ENCODE measurements around the gene MLF1. TPM values are rescaled to one million over a fixed set of nuclear protein-coding genes. Genes with fewer than 3 reads are reported as not detected.

MLF1 gene
- total RNA-seq, 1 experiment from 2014 or later = not detected

DNA sequence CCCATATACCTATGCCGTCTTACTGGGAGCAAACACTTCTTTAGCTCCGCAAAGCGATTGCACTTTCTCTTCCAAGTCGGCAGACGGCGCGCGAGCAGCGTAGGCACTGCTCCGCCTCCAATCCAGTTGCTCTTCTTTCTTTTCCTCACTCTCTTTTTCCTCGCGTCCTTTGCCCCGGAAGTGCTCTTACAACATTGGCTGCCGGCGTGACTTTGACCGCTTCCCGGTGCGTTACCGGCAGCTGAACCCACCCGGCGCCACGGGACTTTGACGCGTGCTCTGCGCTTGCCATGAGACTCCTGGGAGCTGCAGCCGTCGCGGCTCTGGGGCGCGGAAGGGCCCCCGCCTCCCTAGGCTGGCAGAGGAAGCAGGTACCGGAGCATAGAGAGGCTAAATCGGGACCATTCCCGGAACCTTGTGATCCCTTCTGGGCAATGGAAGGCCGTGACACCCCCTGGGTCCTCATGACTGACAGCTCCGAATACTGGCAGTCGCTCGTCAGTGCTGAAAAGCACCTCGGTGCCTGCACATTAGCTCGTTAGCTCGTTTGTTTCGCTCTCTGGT lies 73.4 kb downstream of the MLF1 start, which contains the start of gene GFM1:
Gene GFM1, plus strand, starts transcription at position 183 of the 564 bp plus-strand sequence. Its CDS starts 108 bp downstream, at position 291.
- Mint-ChIP-seq H3K9me3 (ENCODE audit: unreplicated experiment) (no peaks in the 10 kb centered on the region), H3K36me3 (ENCODE audit: insufficient read depth, unreplicated experiment) (peaks cover 20% of the 10 kb centered on the region), H3K27ac (ENCODE audit: unreplicated experiment) (peak within 1 kb of the TSS; percentile 91), H3K4me3 (ENCODE audit: unreplicated experiment) (peak within 1 kb of the TSS; percentile 84), H3K4me1 (ENCODE audit: low read depth, unreplicated experiment) (no peaks in the 10 kb centered on the region), H3K27me3 (ENCODE audit: insufficient read depth, unreplicated experiment) (no peaks in the 10 kb centered on the region)
- H3K36me3 ChIP-seq (ENCODE audit: control insufficient read depth, insufficient read depth, low read length) = no peaks in the 10 kb centered on the region
- ChIA-PET CTCF (interaction anchor here (0.6 to 1.8 kb wide), 9 partner anchors 16 to 1610 kb away, joined by 3 to 31 read pairs (median 4); partner anchors contain the start of genes MFSD1 and RSRC1), POLR2A (interaction anchor here (0.6 to 1.0 kb wide), 4 partner anchors 15 to 157 kb away, joined by 3 to 5 read pairs (median 4); partner anchors contain the start of gene MFSD1)
- peak; percentile 70 to 94 for TF ChIP-seq CTCF (IDR thresholded peaks at IDR 0.05; ENCODE audit: insufficient read depth in 1 of 2, low read depth in 1 of 2, low read length in 1 of 2, severe bottlenecking in 1 of 2, unreplicated experiment in 1 of 2)
- H3K4me1 ChIP-seq = 0 out of 2 replicates have a peak, but pooled peaks cover 9% of the 10 kb centered on the region
- DNase-seq = peak; percentile 90 to 91
- H3K27me3 ChIP-seq (replicated peaks; ENCODE audit: control insufficient read depth, insufficient read depth, low read length) = no peaks in the 10 kb centered on the region; the same call in 1 of the 2 replicates
- H3K9me3 ChIP-seq = no peaks in the 10 kb centered on the region
- peak within 1 kb of the TSS; percentile 97 for H3K4me3 ChIP-seq (ENCODE audit: low read depth, low read length)
- intact Hi-C loops (cut with micrococcal nuclease; ENCODE audit: unreplicated experiment) = loop anchor here (5.0 kb wide), 2 partner anchors 77 to 107 kb away; no protein-coding TSS in a partner anchor
- no TSS peak for BruUV-seq (replicated peaks)

GRCh38 chr3:158649791-158650190 lies 78.8 kb downstream of the MLF1 start:
- Histone ChIP-seq H3K4me1 (0 out of 2 replicates have a peak, but pooled peaks cover 9% of the 10 kb centered on the region), H3K36me3 (ENCODE audit: control insufficient read depth, insufficient read depth, low read length) (no peaks in the 10 kb centered on the region), H3K9me3 (no peaks in the 10 kb centered on the region), H3K27me3 (replicated peaks; ENCODE audit: control insufficient read depth, insufficient read depth, low read length) (no peaks in the 10 kb centered on the region), H3K4me3 (ENCODE audit: low read depth, low read length) (no peak overlapping the region)
- DNase-seq = no peak
- no peak overlapping the region for H3K4me3 Mint-ChIP-seq (ENCODE audit: unreplicated experiment)
- no peak for TF ChIP-seq CTCF (IDR thresholded peaks at IDR 0.05; ENCODE audit: insufficient read depth in 1 of 2, low read depth in 1 of 2, low read length in 1 of 2, severe bottlenecking in 1 of 2, unreplicated experiment in 1 of 2)
- POLR2A ChIA-PET = no interaction called here
- no peaks in the 10 kb centered on the region for H3K27me3 Mint-ChIP-seq (ENCODE audit: insufficient read depth, unreplicated experiment)
- H3K36me3 Mint-ChIP-seq (ENCODE audit: insufficient read depth, unreplicated experiment) = peaks cover 42% of the 10 kb centered on the region
- H3K4me1 Mint-ChIP-seq (ENCODE audit: low read depth, unreplicated experiment) = no peaks in the 10 kb centered on the region
- H3K27ac Mint-ChIP-seq (ENCODE audit: unreplicated experiment) = no peak overlapping the region
- intact Hi-C loops (cut with micrococcal nuclease; ENCODE audit: unreplicated experiment) = no loop called here
- CTCF ChIA-PET = no interaction called here
- no TSS peak for BruUV-seq (replicated peaks)
- no peaks in the 10 kb centered on the region for H3K9me3 Mint-ChIP-seq (ENCODE audit: unreplicated experiment)

GRCh38 chr3:158651192-158651591 lies 80.2 kb downstream of the MLF1 start:
- POLR2A ChIA-PET = no interaction called here

More at GRCh38 chr3:158651192-158651591, 80.2 kb downstream of the MLF1 start:
- no peak for TF ChIP-seq CTCF (IDR thresholded peaks at IDR 0.05; ENCODE audit: insufficient read depth in 1 of 2, low read depth in 1 of 2, low read length in 1 of 2, severe bottlenecking in 1 of 2, unreplicated experiment in 1 of 2)
- no peaks in the 10 kb centered on the region for H3K9me3 ChIP-seq
- no peak for DNase-seq
- no TSS peak for BruUV-seq (replicated peaks)
- no peak overlapping the region for H3K4me3 ChIP-seq (ENCODE audit: low read depth, low read length)
- H3K27me3 Mint-ChIP-seq (ENCODE audit: insufficient read depth, unreplicated experiment) = no peaks in the 10 kb centered on the region
- intact Hi-C loops (cut with micrococcal nuclease; ENCODE audit: unreplicated experiment) = no loop called here
- H3K27ac Mint-ChIP-seq (ENCODE audit: unreplicated experiment) = no peak overlapping the region
- H3K4me1 ChIP-seq = 0 out of 2 replicates have a peak, but pooled peaks cover 2% of the 10 kb centered on the region
- H3K36me3 Mint-ChIP-seq (ENCODE audit: insufficient read depth, unreplicated experiment) = peaks cover 41% of the 10 kb centered on the region
- CTCF ChIA-PET = no interaction called here
- no peaks in the 10 kb centered on the region for H3K36me3 ChIP-seq (ENCODE audit: control insufficient read depth, insufficient read depth, low read length)
- H3K4me3 Mint-ChIP-seq (ENCODE audit: unreplicated experiment) = no peak overlapping the region
- H3K4me1 Mint-ChIP-seq (ENCODE audit: low read depth, unreplicated experiment) = no peaks in the 10 kb centered on the region
- no peaks in the 10 kb centered on the region for H3K9me3 Mint-ChIP-seq (ENCODE audit: unreplicated experiment)
- no peaks in the 10 kb centered on the region for H3K27me3 ChIP-seq (replicated peaks; ENCODE audit: control insufficient read depth, insufficient read depth, low read length)

Data from Caco-2 (cell line).